Anterior cingulate cortex (tissue), 58 donors: Measurements from ENCODE around the gene UBXN6.

Experiments
- DNase-seq, 58 donors: peaks; one replicate each; lab custom pipeline; 2025; lab: John Stamatoyannopoulos, UW

The UBXN6 gene

GRCh38 chr19:4457654-4458395 is at the start of gene UBXN6:
TSS of gene UBXN6 (minus strand) at chr19:4457794. CDS start at chr19:4457697, 97 bp downstream.
- DNase-seq, result peak; percentile 68 to 98 (median 95)

DNA sequence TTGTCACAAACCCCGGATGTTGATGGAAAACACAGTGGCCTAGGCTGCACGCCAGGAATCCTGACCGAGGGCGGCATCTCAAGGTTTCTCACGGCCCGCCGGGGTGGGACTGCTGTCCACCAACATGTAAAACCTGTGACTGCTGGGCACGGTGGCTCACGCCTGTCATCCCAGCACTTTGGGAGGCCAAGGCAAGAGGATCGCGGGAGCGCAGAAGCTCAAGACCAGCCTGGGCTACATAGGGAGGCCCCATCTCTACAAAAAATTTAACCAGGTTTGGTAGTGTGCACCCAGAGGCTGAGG is 49.5 kb upstream of the UBXN6 start:
- no peak for DNase-seq

DNA sequence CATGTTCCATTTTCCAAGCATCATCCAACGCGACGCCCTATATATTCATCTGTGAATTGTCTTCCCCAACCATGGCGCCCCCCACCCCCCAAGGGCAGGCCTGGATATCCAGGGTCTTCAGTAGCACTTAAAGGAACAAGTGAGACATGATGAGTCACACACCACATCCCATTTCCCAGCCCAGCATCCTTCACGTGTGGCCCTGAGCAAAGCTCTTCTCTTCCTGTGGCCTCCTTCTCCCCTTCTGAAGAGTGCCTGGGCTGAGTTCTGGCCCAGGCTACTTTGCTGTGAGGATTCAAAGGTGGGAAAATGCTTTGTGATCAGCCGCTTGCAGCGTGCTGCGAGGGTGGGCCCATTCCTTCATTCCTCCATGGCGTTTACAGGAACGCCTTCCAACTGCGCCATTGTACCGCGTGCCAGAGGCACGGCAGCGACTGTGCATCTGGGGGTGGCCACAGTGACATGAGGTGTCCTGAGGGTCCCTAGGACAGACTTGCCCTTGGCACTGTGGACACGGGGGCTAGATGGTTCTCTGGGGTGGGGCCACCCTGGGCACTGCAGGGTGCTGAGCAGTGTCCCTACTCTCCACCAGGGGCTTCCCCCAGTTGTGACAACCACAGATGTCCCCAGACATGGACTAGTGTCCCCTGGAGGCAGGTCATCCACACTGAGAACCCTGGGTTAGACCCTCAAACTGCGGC is 49.0 kb upstream of the UBXN6 start:
- no peak for DNase-seq

DNA sequence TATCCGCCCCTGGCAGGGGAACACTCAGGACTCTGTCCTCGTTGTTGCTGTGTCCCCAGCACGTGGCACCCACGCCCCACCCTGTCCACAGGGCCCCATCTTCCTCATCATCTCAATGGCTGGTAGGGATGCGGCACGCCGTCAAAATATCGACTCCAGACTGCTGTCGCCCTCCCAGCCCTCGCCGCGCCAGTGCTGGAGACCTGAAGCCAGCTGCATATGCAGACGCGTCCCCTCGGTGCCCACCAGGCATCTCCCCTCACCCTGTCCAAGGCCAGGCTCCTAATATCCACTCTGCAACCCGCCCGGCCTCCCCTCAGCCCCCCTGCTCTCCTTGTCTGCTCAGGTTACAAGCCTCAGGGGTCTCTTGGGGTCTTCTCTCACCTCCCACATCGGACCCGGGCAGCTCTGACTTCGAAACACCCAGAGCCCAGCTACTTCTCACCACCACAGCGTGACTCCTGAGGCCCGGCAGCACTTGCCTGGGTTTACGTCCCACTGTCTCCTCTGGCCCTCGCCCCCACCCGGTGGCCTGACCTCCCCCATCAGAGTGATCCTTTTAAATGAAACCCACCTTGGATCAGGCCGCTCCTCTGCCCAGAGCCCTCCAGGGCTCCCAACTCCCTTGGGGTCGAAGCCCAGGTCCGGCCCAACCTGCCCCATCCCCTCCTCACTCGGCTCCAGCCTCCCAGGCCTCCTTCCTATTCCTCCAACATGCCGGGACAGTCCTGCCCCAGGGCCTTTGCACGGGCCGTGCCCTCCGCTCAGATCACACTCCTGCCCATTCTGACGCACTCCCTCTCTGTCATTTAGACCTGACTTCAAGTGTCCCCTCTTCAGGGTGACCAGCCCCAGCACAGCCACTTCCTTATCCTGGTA is 48.2 kb upstream of the UBXN6 start:
- no peak for DNase-seq

- DNase-seq, result no peak
These were observed 47.4 kb upstream of the UBXN6 start for GRCh38 chr19:4504891-4505569.

- DNase-seq, result peak in 34 of 58 donors; percentile 8 to 67 (median 34)
These were observed 46.7 kb upstream of the UBXN6 start for GRCh38 chr19:4504297-4504701.

- DNase-seq, result no peak
These were observed 46.2 kb upstream of the UBXN6 start for GRCh38 chr19:4503825-4504170.

- no peak for DNase-seq
These were observed 45.7 kb upstream of the UBXN6 start for GRCh38 chr19:4503132-4503824.

DNA sequence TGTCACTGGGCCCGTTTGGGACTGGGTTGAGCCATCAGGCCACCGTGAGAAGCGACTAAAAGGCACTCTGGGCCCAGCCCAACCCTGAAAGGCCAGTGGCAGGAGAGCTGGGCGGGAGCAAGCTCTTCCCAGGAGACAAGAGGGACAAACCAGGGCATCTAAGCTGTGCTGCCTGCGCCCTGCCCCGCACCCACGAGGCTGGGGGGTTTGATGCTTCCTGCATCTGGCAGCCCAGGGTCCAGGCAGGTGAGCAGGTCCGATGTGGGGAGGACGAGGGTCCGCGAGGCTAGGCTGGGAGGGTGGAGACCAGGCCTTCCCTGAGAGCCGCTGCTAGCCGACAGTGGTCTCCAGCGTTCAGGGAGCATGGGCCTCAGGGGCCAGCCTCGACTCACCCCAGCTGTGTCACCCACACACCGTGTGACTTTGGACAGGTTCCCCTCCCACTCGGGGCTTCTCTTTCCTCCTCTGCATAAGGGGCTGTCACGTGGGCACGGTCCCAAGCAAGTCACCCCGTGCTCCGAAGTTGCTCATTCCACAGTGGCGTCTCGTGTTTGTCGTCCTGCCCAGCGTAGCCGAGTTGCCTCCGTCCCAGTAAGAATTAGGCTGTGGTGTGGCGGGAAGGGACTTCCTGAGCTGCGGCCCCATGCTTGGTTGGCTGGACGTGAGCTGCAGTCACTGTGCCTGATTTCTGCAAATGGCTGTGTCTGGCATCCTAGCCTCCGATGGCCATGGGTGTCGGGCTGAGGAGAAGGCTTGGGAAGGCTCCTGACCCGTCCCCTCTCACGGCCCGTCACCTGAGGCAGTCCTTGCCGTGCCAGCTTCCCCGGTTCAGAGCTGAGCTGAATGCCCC is 44.9 kb upstream of the UBXN6 start:
- no peak for DNase-seq

- no peak for DNase-seq
These were observed 44.1 kb upstream of the UBXN6 start for GRCh38 chr19:4501691-4502090.

DNA sequence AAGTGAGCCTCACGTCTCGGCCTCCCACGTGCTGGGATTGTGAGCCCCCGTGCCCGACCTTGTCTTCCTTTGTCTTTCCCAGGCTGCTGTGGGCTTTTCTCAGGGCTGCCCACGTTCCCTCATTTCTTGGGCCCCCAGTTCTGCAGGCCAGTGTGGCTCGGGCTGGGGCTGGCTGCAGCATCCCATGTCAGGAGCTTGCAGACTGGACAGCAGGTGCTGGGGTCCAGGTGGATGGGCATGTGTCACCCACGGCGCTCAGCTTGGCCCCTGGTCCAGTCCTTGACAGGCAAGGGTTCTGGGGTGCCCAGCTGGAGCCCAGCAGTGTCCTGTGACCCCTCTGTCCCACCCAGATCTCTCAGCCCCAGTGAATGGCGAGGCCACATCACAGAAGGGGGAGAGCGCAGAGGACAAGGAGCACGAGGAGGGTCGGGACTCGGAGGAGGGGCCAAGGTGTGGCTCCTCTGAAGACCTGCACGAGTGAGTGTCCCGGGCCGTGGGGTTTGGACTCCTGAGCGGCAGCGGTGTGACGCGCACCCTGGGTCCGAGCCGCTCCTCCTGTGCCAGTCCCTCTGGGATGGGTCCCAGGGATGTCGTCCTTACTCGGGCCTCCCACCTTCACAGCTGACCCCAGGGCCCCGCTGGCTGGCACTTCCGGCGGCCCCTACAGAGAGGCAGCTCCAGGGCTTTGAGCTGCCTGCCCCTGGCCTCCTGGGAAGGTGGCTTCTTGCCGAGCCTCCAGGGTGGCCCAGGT is 43.4 kb upstream of the UBXN6 start:
- DNase-seq, result no peak

DNA sequence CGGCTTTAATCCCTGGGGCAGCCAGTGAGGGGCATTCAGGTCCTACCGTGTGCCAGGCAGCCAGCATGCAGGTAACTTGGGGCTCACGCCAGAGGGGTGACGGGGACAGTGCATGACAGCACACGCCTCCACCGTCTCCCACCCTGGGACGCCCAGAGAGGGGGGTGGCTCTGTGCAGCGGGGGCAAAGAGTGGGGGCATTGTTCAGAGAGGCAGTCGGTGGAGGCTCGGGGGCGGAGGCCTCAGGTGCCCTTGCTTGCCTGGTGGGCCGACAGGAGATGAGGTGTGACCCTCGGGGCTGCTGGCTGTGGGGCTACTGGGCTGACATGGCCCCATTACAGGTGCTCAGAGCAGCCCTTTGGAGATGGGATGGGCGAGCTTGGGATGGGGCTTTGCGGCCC is 42.3 kb upstream of the UBXN6 start:
- DNase-seq, result no peak

DNA sequence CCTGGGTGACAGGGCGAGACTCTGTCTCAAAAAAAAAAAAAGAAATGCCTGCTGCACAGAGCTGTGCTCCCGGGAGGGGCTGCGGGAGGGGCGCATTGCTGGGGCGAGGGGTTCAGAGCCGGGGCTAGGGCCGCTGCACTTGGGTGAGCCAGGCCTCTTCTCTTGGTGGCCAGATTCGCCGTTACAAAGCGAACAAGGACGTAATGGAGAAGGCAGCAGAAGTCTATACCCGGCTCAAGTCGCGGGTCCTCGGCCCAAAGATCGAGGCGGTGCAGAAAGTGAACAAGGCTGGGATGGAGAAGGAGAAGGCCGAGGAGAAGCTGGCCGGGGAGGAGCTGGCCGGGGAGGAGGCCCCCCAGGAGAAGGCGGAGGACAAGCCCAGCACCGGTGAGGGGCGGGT is 41.7 kb upstream of the UBXN6 start:
- DNase-seq, result no peak

GRCh38 chr19:4498694-4499093 is 41.1 kb upstream of the UBXN6 start:
- no peak for DNase-seq

DNA sequence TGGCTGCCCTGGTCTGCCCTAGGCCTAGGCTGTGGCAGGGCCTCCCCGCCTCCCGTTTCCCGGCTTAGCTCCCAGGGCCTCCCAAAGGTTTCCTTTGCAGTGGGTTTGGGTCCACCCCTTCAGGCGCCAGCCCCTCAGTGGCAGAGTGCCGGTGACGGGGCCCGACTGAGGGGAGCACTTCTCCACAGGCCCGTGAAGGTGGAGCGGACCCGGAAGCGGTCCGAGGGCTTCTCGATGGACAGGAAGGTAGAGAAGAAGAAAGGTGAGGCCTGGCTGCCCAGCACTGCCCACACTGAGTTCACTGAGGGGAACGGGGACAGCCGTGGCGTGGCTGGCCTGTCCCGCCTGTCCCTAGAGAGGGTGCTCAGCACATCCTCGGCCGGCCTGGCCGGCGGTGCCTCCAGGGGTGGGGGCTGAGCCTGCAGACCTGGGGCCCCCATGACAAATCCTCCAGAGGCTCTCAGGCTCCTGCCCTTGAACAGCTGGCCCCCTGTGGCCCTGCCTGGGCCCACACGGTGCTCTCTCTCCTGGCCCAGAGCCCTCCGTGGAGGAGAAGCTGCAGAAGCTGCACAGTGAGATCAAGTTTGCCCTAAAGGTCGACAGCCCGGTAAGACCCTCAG is 40.3 kb upstream of the UBXN6 start:
- DNase-seq, result no peak

GRCh38 chr19:4496304-4496703 is 38.7 kb upstream of the UBXN6 start:
- DNase-seq, result no peak

- peak in 1 of 58 donors; percentile 17 for DNase-seq
These were observed 37.9 kb upstream of the UBXN6 start for GRCh38 chr19:4495471-4495870.

DNA sequence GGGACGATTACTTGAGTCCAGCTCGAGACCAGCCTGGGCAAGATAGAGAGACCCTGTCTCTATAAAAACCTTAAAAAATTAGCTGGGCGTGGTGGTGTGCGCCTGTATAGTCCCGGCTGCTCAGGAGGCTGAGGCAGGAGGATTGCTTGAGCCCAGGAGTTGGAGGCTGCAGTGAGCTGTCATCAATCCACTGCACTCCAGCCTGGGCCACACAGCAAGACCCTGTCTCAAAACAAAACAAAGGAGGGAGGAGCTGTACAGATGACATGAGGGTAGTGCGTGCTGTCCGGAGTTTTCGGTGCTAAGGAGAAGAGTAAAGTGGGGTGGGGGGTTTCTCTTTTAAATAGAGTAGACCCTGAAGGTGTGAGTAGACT is 37.1 kb upstream of the UBXN6 start:
- no peak for DNase-seq
